ENCODE data around the gene DIS3L2.

DNA sequence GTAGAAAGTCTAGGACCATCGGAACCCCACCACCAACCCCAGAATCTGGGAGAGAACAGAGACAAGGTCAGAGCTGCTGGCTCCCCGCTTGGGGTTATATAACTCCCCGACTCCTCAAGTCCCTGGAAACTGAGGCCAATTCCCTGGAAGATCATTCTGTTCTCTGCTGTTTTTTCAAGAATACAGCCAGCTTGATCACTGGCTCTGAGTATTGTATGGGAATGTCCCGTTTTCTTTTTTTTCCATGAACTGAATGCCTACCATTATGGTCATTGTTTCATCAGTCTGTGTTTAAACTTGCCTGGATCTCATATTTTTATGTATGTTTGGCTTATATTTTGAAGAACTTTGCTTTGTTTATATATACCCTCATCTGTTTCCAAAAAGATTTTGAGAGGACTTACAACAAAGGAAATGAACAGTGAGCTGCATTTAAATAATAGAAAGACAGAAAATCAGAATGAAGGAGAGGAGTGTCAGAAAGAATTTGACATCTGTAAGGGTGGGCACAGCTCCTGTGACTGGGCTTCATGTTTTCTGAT lies 327.0 kb downstream of the DIS3L2 start:
- TF ChIP-seq, protein P1, sequence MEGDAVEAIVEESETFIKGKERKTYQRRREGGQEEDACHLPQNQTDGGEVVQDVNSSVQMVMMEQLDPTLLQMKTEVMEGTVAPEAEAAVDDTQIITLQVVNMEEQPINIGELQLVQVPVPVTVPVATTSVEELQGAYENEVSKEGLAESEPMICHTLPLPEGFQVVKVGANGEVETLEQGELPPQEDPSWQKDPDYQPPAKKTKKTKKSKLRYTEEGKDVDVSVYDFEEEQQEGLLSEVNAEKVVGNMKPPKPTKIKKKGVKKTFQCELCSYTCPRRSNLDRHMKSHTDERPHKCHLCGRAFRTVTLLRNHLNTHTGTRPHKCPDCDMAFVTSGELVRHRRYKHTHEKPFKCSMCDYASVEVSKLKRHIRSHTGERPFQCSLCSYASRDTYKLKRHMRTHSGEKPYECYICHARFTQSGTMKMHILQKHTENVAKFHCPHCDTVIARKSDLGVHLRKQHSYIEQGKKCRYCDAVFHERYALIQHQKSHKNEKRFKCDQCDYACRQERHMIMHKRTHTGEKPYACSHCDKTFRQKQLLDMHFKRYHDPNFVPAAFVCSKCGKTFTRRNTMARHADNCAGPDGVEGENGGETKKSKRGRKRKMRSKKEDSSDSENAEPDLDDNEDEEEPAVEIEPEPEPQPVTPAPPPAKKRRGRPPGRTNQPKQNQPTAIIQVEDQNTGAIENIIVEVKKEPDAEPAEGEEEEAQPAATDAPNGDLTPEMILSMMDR (IDR thresholded peaks at IDR 0.05 in 4 of 5, conservative IDR thresholded peaks at IDR 0.05 in 1 of 5), result no peak
- no peak for TF ChIP-seq POLR2A (IDR thresholded peaks at IDR 0.05)

All from gastrocnemius medialis (tissue), 4 donors.